HCT116 (cell line): ENCODE results near the gene POU3F2. TPM values are rescaled to one million over a fixed set of nuclear protein-coding genes. Genes with fewer than 3 reads are reported as not detected.

ENCODE experiments used
- ATAC-seq: fragments of 200-7000 bp; cut with Tn5 transposase; 2 replicates; pipeline ENCODE4 v1.9.1; 2020; ENCODE audit warnings: mild to moderate bottlenecking, moderate library complexity
- BruUV-seq: library from RNA; stranded (reverse); fragments of 400-500 nt; replicated peaks from 2 replicates; lab custom pipeline; 2021; lab: Mats Ljungman, UMichigan
- CTCF ChIA-PET: fragments of 300-600 bp; sonication (Branson Sonifier 250); formaldehyde crosslinking; loops from one replicate; lab custom pipeline; 2021; ENCODE audit warnings: antibody characterized with exemption; lab: Charles Lee
- POLR2A ChIA-PET: fragments of 300-600, 350-600 bp; sonication (Branson Sonifier 250); formaldehyde crosslinking; loops from one replicate; lab custom pipeline; 2021; ENCODE audit warnings: antibody characterized with exemption; lab: Charles Lee
- RAD21 ChIA-PET, 2 experiments: fragments of 300-600 bp; sonication (Branson Sonifier 250); formaldehyde crosslinking; loops; one replicate each; lab custom pipeline; 2023; ENCODE audit warnings: low total read pairs in 2 of 2; ENCODE audit not compliant: uncharacterized antibody in 2 of 2, unreplicated experiment in 2 of 2, low non-redundant PET in 1 of 2; lab: Charles Lee
- DNase-seq: peaks from one replicate; pipeline ENCODE4 v3.0.0-alpha.2; 2010; ENCODE audit warnings: low read depth, low spot score
- H2AFZ ChIP-seq: fragments of 200-600 bp; shearing (Covaris generic), sonication (generic); 2 replicates; pipeline ENCODE4 v1.6.1; 2017; ENCODE audit warnings: low read depth, mixed run types, mixed read lengths, antibody characterized with exemption, low read length; ENCODE audit not compliant: poor library complexity, severe bottlenecking
- H3K27ac ChIP-seq: 2 replicates; pipeline ENCODE4 v1.5.1; 2012; ENCODE audit warnings: low read depth, low read length
- H3K27me3 ChIP-seq: fragments of 200-600 bp; sonication (generic); 2 replicates; pipeline ENCODE4 v1.6.1; 2016; ENCODE audit warnings: mixed run types, low read length, mixed read lengths; ENCODE audit not compliant: insufficient read depth
- H3K36me3 ChIP-seq, 2 experiments: fragments of 200-500 bp in 1 of 2; fragments of 200-600 bp in 1 of 2; sonication (Bioruptor generic) in 1 of 2; sonication (generic) in 1 of 2; 2 replicates each; pipeline versions ENCODE4 v1.5.1 to v1.6.1; 2014 to 2016; ENCODE audit warnings: low read length in 2 of 2, inconsistent platforms in 1 of 2, mixed read lengths in 1 of 2, mixed run types in 1 of 2; ENCODE audit not compliant: insufficient read depth in 2 of 2, control insufficient read depth in 1 of 2
- H3K4me1 ChIP-seq, 2 experiments: fragments of 200-600 bp in 1 of 2; sonication (generic) in 1 of 2; 2 replicates each; pipeline versions ENCODE4 v1.5.1 to v1.6.1; 2012 to 2017; ENCODE audit warnings: low read length in 2 of 2, inconsistent platforms in 1 of 2, mild to moderate bottlenecking in 1 of 2, mixed read lengths in 1 of 2, mixed run types in 1 of 2, moderate library complexity in 1 of 2; ENCODE audit not compliant: insufficient read depth in 2 of 2, control insufficient read depth in 1 of 2
- H3K4me2 ChIP-seq: fragments of 200-600 bp; sonication (generic); 2 replicates; pipeline ENCODE4 v1.6.1; 2017; ENCODE audit warnings: mixed run types, low read length, mixed read lengths
- H3K4me3 ChIP-seq, 2 experiments: fragments of 200-600 bp in 1 of 2; sonication (generic) in 1 of 2; replicated peaks in 1 of 2; 2 replicates each; pipeline ENCODE4 v1.5.1; 2011 to 2016; ENCODE audit warnings: low read length in 2 of 2, control low read depth in 1 of 2, low read depth in 1 of 2, mild to moderate bottlenecking in 1 of 2, mixed read lengths in 1 of 2, mixed run types in 1 of 2
- H3K79me2 ChIP-seq: fragments of 200-600 bp; sonication (generic); 2 replicates; pipeline ENCODE4 v1.6.1; 2017; ENCODE audit warnings: mild to moderate bottlenecking, mixed run types, low read length, moderate library complexity, mixed read lengths; ENCODE audit not compliant: insufficient read depth
- H3K9ac ChIP-seq: fragments of 200-600 bp; sonication (generic); 2 replicates; pipeline ENCODE4 v1.6.1; 2016; ENCODE audit warnings: low read length, mixed read lengths
- H3K9me2 ChIP-seq: fragments of 200-600 bp; sonication (generic), shearing (Covaris generic); 2 replicates; pipeline ENCODE4 v1.6.1; 2017; ENCODE audit warnings: mixed run types, mild to moderate bottlenecking, moderate library complexity; ENCODE audit not compliant: insufficient read depth
- H3K9me3 ChIP-seq, 2 experiments: fragments of 200-500 bp in 1 of 2; fragments of 200-600 bp in 1 of 2; sonication (Bioruptor generic) in 1 of 2; sonication (generic) in 1 of 2; 2 replicates each; pipeline ENCODE4 v1.6.1; 2014 to 2017; ENCODE audit warnings: low read length in 2 of 2, mixed read lengths in 2 of 2, inconsistent platforms in 1 of 2, low read depth in 1 of 2, mild to moderate bottlenecking in 1 of 2, mixed run types in 1 of 2, moderate library complexity in 1 of 2; ENCODE audit not compliant: control insufficient read depth in 1 of 2, insufficient read depth in 1 of 2
- H4K20me1 ChIP-seq: fragments of 200-600 bp; sonication (generic), shearing (Covaris generic); 2 replicates; pipeline ENCODE4 v1.6.1; 2017; ENCODE audit warnings: mixed run types, mild to moderate bottlenecking, moderate library complexity; ENCODE audit not compliant: insufficient read depth
- EGR1 ChIP-seq: IDR thresholded peaks from 2 replicates; pipeline ENCODE4 v1.6.1; 2012; ENCODE audit warnings: low read depth
- EZH2phosphoT487 ChIP-seq: fragments of 200-600 bp; IDR thresholded peaks from 2 replicates; pipeline ENCODE4 v1.6.1; 2018; ENCODE audit warnings: antibody characterized with exemption, borderline replicate concordance
- POLR2AphosphoS5 ChIP-seq: IDR thresholded peaks from 2 replicates; pipeline ENCODE4 v1.6.1; 2011; ENCODE audit warnings: mild to moderate bottlenecking, low read depth, low read length, moderate library complexity
- RAD21 ChIP-seq: IDR thresholded peaks from 2 replicates; pipeline ENCODE4 v1.6.1; 2012; ENCODE audit warnings: low read depth, mild to moderate bottlenecking
- SP1 ChIP-seq: IDR thresholded peaks from 2 replicates; pipeline ENCODE4 v1.6.1; 2012; ENCODE audit warnings: low read depth
- YY1 ChIP-seq: IDR thresholded peaks from 2 replicates; pipeline ENCODE4 v1.6.1; 2011; ENCODE audit warnings: low read length, low read depth, moderate library complexity, mild to moderate bottlenecking; ENCODE audit not compliant: insufficient replicate concordance; ENCODE audit errors: extremely low read depth
- ZNF274 ChIP-seq: fragments of 200-500 bp; sonication (Bioruptor generic); IDR thresholded peaks from 2 replicates; pipeline ENCODE4 v1.6.1; 2014; ENCODE audit warnings: mild to moderate bottlenecking, low read depth, low read length, inconsistent platforms
- intact Hi-C: fragments of 100-400 bp; cut with micrococcal nuclease; formaldehyde crosslinking; loops from 2 replicates; pipeline ENCODE4 v1.10.0; 2022
- total RNA-seq: library from RNA; stranded (reverse); gene quantifications from one replicate; pipeline ENCODE4 v1.2.1, GENCODE V29; 2021; ENCODE audit not compliant: unreplicated experiment
- TF ChIP-seq, protein P1 (sequence below), 3 experiments: fragments of 200-600 bp in 1 of 3; sonication (generic) in 1 of 3; IDR thresholded peaks in 2 of 3; conservative IDR thresholded peaks in 1 of 3; 2 replicates each; pipeline ENCODE4 v1.5.1; 2012 to 2017; ENCODE audit warnings: low read depth in 2 of 3, low read length in 2 of 3, antibody characterized with exemption in 1 of 3, borderline replicate concordance in 1 of 3, control low read depth in 1 of 3, mild to moderate bottlenecking in 1 of 3, mixed read lengths in 1 of 3, mixed run types in 1 of 3, moderate library complexity in 1 of 3; ENCODE audit not compliant: insufficient read depth in 1 of 3
- TF ChIP-seq, protein P2 (sequence below): IDR thresholded peaks from 2 replicates; pipeline ENCODE4 v1.6.1; 2012; ENCODE audit warnings: low read depth

Gene POU3F2
- total RNA-seq, 1 experiment from 2014 or later: not detected

- Histone ChIP-seq H3K36me3 (no peaks in the 10 kb centered on the region), H3K9me2 (no peaks in the 10 kb centered on the region), H3K4me1 (no peaks in the 10 kb centered on the region), H4K20me1 (no peaks in the 10 kb centered on the region), H3K9me3 (no peaks in the 10 kb centered on the region), H3K4me2 (no peak overlapping the region), H3K27ac (no peak overlapping the region), H3K79me2 (no peaks in the 10 kb centered on the region), H3K4me3 (no peak overlapping the region), H2AFZ (no peak overlapping the region), H3K9ac (no peak overlapping the region), H3K27me3 (peaks cover 18% of the 10 kb centered on the region; the same call in 1 of the 2 replicates)
- ATAC-seq (no peak), DNase-seq (no peak)
- POLR2A ChIA-PET: no interaction called here
- TF ChIP-seq EZH2phosphoT487: no peak
- RAD21 ChIA-PET: no interaction called here
- CTCF ChIA-PET: no interaction called here
- BruUV-seq: no TSS peak
- intact Hi-C loops: no loop called here
Observed at GRCh38 chr6:98835149-98836024, 1.0 kb downstream of the POU3F2 start.

- no peaks in the 10 kb centered on the region for H3K9me2 ChIP-seq
- intact Hi-C loops: no loop called here
- ChIA-PET RAD21 (no interaction called here), CTCF (no interaction called here)
- H3K9ac ChIP-seq: no peak overlapping the region
- TF ChIP-seq, protein P1, sequence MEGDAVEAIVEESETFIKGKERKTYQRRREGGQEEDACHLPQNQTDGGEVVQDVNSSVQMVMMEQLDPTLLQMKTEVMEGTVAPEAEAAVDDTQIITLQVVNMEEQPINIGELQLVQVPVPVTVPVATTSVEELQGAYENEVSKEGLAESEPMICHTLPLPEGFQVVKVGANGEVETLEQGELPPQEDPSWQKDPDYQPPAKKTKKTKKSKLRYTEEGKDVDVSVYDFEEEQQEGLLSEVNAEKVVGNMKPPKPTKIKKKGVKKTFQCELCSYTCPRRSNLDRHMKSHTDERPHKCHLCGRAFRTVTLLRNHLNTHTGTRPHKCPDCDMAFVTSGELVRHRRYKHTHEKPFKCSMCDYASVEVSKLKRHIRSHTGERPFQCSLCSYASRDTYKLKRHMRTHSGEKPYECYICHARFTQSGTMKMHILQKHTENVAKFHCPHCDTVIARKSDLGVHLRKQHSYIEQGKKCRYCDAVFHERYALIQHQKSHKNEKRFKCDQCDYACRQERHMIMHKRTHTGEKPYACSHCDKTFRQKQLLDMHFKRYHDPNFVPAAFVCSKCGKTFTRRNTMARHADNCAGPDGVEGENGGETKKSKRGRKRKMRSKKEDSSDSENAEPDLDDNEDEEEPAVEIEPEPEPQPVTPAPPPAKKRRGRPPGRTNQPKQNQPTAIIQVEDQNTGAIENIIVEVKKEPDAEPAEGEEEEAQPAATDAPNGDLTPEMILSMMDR (IDR thresholded peaks at IDR 0.05 in 2 of 3, conservative IDR thresholded peaks at IDR 0.05 in 1 of 3; ENCODE audit: borderline replicate concordance in 1 of 3, insufficient read depth in 1 of 3, low read depth in 2 of 3, low read length in 2 of 3): no peak
- TF ChIP-seq RAD21 (no peak), POLR2AphosphoS5 (no peak), SP1 (no peak), EGR1 (no peak), ZNF274 (no peak), YY1 (no peak)
- TF ChIP-seq, protein P2, sequence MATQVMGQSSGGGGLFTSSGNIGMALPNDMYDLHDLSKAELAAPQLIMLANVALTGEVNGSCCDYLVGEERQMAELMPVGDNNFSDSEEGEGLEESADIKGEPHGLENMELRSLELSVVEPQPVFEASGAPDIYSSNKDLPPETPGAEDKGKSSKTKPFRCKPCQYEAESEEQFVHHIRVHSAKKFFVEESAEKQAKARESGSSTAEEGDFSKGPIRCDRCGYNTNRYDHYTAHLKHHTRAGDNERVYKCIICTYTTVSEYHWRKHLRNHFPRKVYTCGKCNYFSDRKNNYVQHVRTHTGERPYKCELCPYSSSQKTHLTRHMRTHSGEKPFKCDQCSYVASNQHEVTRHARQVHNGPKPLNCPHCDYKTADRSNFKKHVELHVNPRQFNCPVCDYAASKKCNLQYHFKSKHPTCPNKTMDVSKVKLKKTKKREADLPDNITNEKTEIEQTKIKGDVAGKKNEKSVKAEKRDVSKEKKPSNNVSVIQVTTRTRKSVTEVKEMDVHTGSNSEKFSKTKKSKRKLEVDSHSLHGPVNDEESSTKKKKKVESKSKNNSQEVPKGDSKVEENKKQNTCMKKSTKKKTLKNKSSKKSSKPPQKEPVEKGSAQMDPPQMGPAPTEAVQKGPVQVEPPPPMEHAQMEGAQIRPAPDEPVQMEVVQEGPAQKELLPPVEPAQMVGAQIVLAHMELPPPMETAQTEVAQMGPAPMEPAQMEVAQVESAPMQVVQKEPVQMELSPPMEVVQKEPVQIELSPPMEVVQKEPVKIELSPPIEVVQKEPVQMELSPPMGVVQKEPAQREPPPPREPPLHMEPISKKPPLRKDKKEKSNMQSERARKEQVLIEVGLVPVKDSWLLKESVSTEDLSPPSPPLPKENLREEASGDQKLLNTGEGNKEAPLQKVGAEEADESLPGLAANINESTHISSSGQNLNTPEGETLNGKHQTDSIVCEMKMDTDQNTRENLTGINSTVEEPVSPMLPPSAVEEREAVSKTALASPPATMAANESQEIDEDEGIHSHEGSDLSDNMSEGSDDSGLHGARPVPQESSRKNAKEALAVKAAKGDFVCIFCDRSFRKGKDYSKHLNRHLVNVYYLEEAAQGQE: no peak
- TF ChIP-seq, all 23 proteins: peak for 0
- H3K27me3 ChIP-seq: peaks cover 18% of the 10 kb centered on the region; the same call in 1 of the 2 replicates
- H3K4me3 ChIP-seq: no peak overlapping the region
- no peaks in the 10 kb centered on the region for H4K20me1 ChIP-seq
- ATAC-seq: no peak
- H3K27ac ChIP-seq: no peak overlapping the region
- no peak overlapping the region for H3K4me2 ChIP-seq
- H3K79me2 ChIP-seq: no peaks in the 10 kb centered on the region
- no peaks in the 10 kb centered on the region for H3K9me3 ChIP-seq
- BruUV-seq: no TSS peak
- DNase-seq: no peak
- POLR2A ChIA-PET: no interaction called here
- no peaks in the 10 kb centered on the region for H3K4me1 ChIP-seq
- H3K36me3 ChIP-seq: no peaks in the 10 kb centered on the region
- H2AFZ ChIP-seq: no peak overlapping the region
Observed at GRCh38 chr6:98836025-98836961, 1.9 kb downstream of the POU3F2 start.
